ENCODE data around the gene ARID4A.
"Not testable (repeated sequence)": the region's sequence is repeated elsewhere in the genome, so short reads cannot be mapped to it uniquely, and the experiment has no call there.

Gene ARID4A, protein sequence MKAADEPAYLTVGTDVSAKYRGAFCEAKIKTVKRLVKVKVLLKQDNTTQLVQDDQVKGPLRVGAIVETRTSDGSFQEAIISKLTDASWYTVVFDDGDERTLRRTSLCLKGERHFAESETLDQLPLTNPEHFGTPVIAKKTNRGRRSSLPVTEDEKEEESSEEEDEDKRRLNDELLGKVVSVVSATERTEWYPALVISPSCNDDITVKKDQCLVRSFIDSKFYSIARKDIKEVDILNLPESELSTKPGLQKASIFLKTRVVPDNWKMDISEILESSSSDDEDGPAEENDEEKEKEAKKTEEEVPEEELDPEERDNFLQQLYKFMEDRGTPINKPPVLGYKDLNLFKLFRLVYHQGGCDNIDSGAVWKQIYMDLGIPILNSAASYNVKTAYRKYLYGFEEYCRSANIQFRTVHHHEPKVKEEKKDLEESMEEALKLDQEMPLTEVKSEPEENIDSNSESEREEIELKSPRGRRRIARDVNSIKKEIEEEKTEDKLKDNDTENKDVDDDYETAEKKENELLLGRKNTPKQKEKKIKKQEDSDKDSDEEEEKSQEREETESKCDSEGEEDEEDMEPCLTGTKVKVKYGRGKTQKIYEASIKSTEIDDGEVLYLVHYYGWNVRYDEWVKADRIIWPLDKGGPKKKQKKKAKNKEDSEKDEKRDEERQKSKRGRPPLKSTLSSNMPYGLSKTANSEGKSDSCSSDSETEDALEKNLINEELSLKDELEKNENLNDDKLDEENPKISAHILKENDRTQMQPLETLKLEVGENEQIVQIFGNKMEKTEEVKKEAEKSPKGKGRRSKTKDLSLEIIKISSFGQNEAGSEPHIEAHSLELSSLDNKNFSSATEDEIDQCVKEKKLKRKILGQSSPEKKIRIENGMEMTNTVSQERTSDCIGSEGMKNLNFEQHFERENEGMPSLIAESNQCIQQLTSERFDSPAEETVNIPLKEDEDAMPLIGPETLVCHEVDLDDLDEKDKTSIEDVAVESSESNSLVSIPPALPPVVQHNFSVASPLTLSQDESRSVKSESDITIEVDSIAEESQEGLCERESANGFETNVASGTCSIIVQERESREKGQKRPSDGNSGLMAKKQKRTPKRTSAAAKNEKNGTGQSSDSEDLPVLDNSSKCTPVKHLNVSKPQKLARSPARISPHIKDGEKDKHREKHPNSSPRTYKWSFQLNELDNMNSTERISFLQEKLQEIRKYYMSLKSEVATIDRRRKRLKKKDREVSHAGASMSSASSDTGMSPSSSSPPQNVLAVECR

GRCh38 chr14:58298477-58299400 is at the start of gene ARID4A:
TSS of gene ARID4A (plus strand) at chr14:58298555. CDS start at chr14:58299855, 1,300 bp downstream.
- DNase-seq: peak; percentile 73 to 81

DNA sequence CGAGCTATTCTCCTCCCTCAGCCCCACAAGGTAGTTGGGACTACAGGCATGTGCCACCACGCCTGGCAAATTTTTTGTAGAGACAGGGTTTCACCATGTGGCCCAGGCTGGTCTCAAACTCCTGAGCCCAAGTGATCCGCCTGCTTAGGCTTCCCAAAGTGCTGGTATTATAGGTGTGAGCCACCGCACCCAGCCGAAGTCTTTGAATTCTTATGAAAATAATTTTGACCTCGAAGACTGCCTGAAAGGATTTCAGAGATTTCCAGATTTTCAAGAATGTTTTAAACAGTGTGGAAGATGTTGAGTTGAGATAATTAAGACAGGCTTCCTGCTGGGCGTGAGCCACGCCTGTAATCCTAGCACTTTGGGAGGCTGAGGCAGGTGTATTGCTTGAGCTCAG is 48.7 kb upstream of the ARID4A start:
- no peak for DNase-seq

DNA sequence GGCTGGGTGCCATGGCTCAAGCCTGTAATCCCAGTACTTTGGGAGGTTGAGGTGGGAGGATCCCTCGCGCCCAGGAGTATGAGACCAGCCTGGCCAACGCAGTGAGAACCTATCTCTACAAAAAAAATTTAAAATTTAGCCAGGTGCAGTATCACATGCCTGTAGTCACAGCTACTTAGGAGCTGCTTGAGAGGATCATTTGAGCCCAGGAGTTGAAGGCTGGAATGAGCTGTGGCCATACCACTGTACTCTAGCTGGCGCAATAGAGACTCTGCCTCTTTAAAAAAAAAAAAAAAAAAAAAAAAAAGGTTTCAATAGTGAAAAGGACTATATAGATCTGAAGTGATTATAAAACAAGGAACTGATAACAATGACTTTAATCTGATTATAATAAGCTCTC is 40.2 kb upstream of the ARID4A start:
- DNase-seq: no peak

DNA sequence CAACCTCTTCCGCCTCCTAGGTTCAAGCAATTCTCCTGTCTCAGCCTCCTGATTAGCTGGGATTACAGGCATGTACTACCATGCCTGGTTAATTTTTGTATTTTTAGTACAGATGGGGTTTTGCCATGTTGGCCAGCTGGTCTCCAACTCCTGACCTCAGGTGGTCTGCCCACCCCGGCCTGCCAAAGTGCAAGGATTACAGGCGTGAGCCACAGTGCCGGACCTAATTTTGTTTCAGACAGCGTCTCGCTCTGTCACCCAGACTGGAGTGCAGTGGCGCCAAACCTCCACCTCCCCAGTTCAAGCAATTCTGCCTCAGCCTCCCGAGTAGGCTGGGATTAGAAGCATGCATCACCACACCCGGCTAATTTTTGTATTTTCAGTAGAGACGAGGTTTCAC is 36.4 kb upstream of the ARID4A start:
- not testable (repeated sequence) for DNase-seq

GRCh38 chr14:58265401-58265800 is 33.0 kb upstream of the ARID4A start:
- no peak for DNase-seq

- DNase-seq: no peak
Measured at GRCh38 chr14:58270628-58271027, 27.7 kb upstream of the ARID4A start.

DNA sequence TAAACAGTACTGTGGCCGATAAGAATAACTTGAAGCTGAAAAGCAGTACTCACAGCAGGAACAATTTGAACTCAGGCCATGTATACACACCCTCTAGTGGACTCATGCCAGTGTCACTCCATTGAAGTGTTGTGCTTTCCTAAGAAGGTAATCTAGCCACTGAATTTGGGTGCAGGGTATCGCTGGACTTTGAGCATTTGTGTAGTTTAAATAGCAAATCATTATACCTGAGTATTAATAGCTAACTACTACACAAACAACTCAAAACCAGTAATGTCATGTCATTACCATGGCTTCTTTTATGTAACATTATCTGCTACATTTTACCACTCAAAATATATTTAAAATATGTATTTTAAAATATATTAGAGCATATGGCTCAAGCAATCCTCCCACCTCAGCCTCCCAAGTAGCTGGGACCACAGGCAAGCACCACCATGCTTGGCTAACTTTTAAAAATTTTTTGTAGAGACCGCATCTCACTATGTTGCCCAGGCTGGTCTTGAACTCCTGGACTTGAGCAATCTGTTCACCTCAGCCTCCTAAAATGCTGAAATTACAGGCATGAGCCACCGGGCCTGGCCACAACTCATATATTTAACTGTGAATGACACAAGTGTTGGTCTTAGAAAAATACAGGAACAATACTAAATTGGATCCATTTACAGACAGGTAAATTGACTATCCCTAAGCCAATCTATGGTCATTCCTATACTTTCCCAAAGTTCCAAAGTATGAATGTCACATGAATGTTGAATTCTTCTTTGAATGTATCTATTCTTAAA is 25.6 kb upstream of the ARID4A start:
- DNase-seq: no peak

- DNase-seq: no peak
Measured at GRCh38 chr14:58274881-58275280, 23.5 kb upstream of the ARID4A start.

GRCh38 chr14:58275527-58276190 is 22.7 kb upstream of the ARID4A start:
- no peak for DNase-seq

GRCh38 chr14:58276208-58276607 is 22.1 kb upstream of the ARID4A start:
- DNase-seq: no peak

- DNase-seq: no peak
Measured at GRCh38 chr14:58278177-58278576, 20.2 kb upstream of the ARID4A start.

- DNase-seq: no peak
Measured at GRCh38 chr14:58280954-58281787, 17.2 kb upstream of the ARID4A start.

DNA sequence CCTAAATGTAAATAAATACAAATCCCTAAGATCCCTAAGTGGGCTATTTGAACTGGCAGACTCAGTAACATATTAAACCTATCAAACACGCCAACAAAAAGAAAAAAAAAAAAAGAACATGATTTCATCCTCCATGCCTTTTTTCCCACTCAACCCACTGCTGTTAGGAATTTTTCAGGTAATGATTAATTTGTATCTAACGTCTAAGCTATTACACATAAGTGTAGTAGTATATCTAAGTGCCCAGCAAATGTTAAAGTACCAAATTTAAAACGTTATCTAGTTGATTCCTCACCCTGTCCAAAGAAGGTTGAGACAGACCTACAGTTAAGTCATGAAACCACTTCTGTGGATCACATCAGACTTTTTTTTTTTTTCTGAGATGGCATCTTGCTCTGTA is 16.4 kb upstream of the ARID4A start:
- DNase-seq: no peak

- DNase-seq: no peak
Measured at GRCh38 chr14:58282925-58283593, 15.3 kb upstream of the ARID4A start.

- no peak for DNase-seq
Measured at GRCh38 chr14:58283730-58284129, 14.6 kb upstream of the ARID4A start.

DNA sequence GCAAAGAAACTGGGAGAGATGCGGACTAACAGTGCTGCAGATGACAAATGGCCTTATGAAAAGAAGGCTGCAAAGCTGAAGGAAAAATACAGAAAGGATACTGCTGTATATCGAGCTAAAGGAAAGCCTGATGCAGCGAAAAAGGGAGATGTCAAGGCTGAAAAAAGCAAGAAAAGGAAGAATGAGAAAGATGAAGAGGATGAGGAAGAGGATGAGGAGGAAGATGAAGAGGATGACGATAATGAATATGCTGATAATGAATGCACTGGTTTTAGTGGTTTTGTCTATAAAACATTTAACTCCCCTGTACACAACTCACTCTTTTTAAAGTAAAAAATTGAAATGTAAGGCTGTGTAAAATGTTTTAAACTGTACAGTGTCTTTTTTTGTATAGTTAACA is 13.2 kb upstream of the ARID4A start:
- DNase-seq: no peak

DNA sequence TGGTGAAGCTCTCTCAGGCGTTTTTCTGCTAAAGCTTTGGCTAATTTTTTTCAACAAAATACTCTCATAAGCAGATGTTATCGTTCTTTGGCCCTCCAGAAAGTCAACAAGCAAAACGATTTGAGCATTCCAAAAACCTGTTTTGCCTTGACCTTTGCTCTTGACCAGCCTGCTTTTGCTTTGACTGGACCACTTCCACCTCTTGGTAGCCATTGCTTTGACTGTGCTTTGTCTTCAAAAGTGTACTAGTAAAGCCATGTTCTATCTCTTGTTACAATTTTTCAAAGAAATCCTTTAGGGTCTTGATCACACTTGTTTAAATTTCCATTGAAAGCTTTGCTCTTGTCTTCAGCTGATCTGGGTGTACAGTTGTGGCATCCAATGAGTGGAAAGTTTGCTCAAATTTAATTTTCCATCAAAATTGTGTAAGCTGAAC is 10.7 kb upstream of the ARID4A start:
- DNase-seq: no peak

GRCh38 chr14:58288106-58288792 is 10.1 kb upstream of the ARID4A start:
- no peak for DNase-seq

Data from stimulated activated CD4-positive, alpha-beta T cell treated with anti-CD3 and anti-CD28 coated beads, Interleukin-2, amount 100 ng/mL, for 24 hours (primary cell).